Parietal lobe (tissue), 2 donors: Measurements from ENCODE around the gene HOXA2. TPM values are rescaled to one million over a fixed set of nuclear protein-coding genes. Genes with fewer than 3 reads are reported as not detected.

Experiments used
- small RNA-seq: library from RNA; depleted of rRNA; stranded (forward); fragments of <200 nt; gene quantifications from one replicate; pipeline ENCODE3, GENCODE V24; 2014; ENCODE audit warnings: low replicate concordance
- total RNA-seq: library from RNA; depleted of rRNA; stranded (reverse); fragments of >200 nt; gene quantifications from one replicate; pipeline ENCODE4 v1.2.3, GENCODE V29; 2014

HOXA2 gene
- total RNA-seq, result not detected

DNA sequence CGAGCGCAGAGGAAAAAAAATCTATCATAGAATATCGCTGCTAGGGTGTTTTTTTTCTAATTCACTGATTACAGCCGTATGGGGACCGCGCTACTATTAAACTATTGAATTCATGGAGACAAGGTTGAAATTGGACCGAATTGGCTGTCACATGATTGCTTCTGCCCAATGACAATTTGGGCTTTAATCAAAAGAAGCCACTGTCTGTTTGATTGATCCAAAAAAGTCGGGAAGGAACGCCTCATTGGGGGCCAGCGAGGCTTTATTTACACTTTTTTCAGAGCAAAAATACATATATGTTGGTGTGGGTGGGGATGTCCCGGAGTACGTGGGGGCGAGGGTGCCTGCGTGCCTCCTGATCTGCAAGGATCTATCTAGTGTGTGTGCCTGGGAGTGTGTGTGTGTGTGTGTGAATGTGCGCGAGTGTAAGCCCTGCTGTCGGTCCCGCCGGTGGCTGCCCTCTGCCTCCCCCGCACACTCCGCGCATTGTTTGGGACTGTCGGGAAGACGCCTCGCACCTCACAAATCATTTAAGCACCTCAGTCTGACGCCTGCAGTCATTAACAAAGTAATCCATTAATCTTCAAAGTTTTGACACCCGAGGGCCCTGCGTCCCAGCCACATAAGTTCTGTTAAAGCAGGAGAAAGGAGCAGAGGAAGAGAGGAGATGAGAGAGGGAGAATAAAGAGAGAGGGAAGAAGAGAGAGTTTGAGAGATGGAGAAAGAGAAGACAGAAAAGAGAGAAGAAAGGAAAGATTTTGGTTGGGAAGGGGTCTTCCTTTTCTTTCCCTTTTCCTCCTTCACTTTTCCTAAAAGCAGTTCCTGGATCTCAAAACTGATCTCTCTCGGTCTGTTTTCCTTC, at the start of gene HOXA2:
Gene HOXA2 (minus strand): TSS at position 103 of the 862 bp plus-strand sequence. CDS start 183 bp downstream, outside the sequence.

DNA sequence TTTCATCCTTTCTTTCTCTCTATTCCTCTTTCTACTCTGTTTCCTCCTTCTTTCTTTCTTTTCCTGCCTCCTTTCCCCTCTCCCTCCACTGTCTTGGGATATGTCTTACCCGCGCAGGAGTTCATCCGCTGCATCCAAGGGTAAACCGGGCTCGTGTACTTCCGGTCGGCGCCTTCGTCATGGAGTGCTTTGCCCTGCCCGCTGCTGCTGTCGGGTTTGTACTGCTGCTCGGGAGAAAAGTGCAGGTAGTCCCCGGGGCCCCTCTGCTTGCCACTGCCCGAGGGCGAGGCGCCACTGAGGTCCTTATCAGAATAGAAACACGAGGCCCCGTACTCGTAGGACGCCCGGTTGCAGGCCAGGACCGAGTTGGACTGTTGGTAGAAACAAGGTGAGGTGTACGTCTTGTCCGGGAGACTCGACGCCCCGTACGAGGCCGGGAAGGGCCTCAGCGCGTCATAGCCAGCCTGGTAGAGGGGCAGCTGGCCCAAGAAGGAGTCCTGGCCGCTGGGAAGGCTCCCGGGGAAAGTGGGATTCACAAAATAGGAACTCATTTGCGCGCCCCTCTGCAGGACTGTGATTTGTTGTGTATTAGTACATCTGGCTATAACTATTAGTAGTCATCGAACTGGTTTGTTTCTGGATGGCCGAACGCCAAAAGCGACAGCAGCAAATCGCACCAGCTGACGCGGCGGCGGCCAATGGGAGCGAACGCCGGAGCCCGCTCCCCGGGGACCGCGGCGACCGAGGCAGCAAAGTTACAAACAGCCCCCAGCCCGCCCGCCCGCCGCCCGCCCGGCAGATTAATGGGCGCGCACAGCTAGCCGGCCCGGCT, 44.9 kb upstream of the HOXA2 start, which contains the start of gene HOXA6:
Gene HOXA6 (minus strand): TSS at position 576 of the 832 bp plus-strand sequence. CDS start 25 bp downstream, at position 551.

DNA sequence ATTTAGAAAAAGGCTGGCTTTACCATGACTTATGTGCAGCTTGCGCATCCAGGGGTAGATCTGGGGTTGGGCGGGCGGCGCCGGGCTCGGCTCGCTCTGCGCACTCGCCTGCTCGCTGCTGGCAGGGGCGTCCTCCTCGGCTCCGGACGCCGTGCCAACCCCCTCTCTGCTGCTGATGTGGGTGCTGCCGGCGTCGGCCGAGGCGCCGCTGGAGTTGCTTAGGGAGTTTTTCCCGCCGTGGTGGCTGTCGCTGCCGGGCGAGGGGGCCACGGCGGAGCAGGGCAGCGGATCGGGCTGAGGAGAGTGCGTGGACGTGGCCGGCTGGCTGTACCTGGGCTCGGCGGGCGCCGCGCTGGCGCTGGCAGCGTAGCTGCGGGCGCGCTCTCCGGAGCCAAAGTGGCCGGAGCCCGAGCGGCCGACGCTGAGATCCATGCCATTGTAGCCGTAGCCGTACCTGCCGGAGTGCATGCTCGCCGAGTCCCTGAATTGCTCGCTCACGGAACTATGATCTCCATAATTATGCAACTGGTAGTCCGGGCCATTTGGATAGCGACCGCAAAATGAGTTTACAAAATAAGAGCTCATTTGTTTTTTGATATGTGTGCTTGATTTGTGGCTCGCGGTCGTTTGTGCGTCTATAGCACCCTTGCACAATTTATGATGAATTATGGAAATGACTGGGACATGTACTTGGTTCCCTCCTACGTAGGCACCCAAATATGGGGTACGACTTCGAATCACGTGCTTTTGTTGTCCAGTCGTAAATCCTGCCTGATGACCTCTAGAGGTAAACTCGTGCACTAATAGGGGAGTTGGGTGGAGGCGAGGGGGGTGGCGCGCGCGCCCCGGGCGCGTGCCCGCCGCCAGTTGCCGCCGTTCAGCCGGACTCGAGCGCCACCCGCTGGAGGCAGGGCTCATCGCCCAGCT, 40.8 kb upstream of the HOXA2 start, which contains the start of gene HOXA5:
Gene HOXA5 (minus strand): TSS at position 659 of the 927 bp plus-strand sequence. CDS start 74 bp downstream, at position 585.

DNA sequence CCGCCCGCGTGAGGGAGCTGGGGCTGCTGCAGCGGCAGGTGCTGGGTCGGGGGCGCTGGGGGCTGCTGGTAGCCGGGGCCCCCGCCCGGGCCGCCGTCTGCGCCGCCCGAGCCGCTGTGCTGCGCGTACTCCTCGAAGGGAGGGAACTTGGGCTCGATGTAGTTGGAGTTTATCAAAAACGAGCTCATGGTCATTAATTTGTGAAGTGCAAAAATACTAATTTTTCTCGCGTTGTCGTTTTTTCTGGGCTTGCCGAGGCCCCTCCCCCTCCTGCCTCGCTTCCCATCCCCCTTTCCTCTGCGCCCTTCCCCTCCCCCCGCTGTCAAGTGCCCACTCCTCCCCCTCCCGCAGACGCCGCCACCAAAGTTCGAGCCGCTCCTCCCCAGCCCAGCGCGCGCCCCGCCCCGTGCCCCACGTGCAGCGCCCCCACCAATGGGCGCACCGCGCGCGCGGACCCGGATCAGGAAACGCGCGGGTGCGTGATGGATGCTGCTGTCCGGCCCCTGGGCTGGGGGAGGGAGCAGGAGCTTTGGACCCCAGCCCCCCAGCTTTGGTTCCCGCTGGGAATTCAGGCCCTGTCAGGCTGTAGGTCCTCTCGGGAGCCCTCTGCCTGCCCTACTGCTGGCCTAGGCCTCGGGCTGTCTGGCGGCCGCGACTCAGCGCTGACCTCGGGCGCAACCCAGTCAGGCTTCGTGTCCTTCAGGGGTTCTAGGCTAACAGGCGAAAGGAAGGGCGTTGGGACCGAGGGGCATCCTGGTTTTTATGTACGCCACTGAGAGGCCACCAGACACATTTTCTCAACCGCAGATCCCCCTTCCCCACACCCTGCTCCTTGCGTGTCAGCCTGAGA, 28.3 kb upstream of the HOXA2 start, which contains the start of gene HOXA4:
Gene HOXA4 (minus strand): TSS at position 218 of the 850 bp plus-strand sequence. CDS start 24 bp downstream, at position 194.

DNA sequence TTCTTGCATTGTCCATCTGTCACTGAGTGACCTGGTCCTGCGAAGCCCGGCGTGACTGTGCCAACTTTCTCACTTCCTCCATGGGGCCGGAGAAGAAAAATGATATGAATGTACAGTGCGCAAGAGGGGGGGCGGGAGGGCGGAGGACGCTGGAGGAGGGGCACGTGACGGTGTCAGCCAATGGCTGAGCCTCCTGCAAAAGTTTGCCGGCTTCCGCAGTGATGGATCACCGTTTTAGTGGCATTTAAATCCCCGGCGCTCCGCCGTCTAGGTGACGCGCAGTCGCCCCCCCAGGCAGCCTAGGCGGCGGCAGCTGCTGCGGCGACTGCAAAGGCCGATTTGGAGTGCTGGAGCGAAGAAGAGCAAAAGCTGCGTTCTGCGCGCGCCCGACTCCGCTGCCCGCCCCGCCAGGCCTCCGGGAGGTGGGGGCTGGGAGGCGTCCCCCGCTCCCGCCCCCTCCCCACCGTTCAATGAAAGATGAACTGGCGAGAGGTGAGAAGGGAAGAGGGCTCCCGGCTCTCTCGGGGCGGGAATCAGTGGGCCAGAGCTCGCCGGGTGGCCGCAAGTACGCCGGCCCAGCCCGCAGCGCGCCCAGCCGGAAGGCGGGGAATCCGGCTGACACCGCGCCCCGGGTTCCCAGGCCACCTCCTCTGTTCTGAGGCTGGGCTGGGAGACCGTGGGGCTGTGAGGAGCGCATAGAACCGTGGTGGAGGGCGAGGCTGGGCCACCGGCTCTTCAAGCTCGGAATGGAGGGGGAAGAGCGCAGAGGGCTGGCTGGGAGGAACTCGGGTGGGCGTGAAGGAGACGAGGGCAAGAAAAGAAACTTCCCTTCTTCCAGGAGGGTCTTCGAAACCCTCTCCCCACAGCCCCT, 6.4 kb downstream of the HOXA2 start, which contains the start of gene HOXA1:
Gene HOXA1 (minus strand): TSS at position 104 of the 871 bp plus-strand sequence. CDS start 88 bp downstream, at position 16.

Small RNA genes within 50 kb of the gene (small RNA-seq; reads per million reads assigned to genes)
- gene AC004080.5, result not detected
- not detected for gene RF01977

Other genes starting within 250 kb of the HOXA2 start
- gene SKAP2, start 238.1 kb downstream of the HOXA2 start, total RNA-seq, result 3.8 TPM
- gene HOXA1, start 6.7 kb downstream of the HOXA2 start, total RNA-seq, result not detected
- gene HOXA4, start 28.1 kb upstream of the HOXA2 start, total RNA-seq, result not detected
- gene HOXA5, start 41.0 kb upstream of the HOXA2 start, total RNA-seq, result not detected
- not detected for gene HOXA6, start 45.1 kb upstream of the HOXA2 start, total RNA-seq
- gene HOXA3, start 49.9 kb upstream of the HOXA2 start, total RNA-seq, result not detected
- gene HOXA7, start 54.0 kb upstream of the HOXA2 start, total RNA-seq, result not detected
- gene HOXA9, start 62.9 kb upstream of the HOXA2 start, total RNA-seq, result not detected
- gene HOXA10, start 71.6 kb upstream of the HOXA2 start, total RNA-seq, result not detected
- not detected for gene HOXA11, start 82.5 kb upstream of the HOXA2 start, total RNA-seq
- not detected for gene HOXA13, start 97.4 kb upstream of the HOXA2 start, total RNA-seq
- not detected for gene EVX1, start 140.1 kb upstream of the HOXA2 start, total RNA-seq